GM12891 (cell line): ENCODE measurements around the gene PPP1R7.

ENCODE experiments used
- PAX5 ChIP-seq: IDR thresholded peaks from 2 replicates; pipeline ENCODE4 v1.6.1; 2011; ENCODE audit warnings: low read length, moderate library complexity, mild to moderate bottlenecking; ENCODE audit not compliant: insufficient read depth, severe bottlenecking
- POLR2A ChIP-seq: IDR thresholded peaks from 2 replicates; pipeline ENCODE4 v1.6.1; 2011; ENCODE audit warnings: low read depth, low read length, control low read depth
- POLR2AphosphoS5 ChIP-seq: IDR thresholded peaks from 2 replicates; pipeline ENCODE4 v1.6.1; 2011; ENCODE audit warnings: low read depth, low read length, control low read depth
- TAF1 ChIP-seq: IDR thresholded peaks from 2 replicates; pipeline ENCODE4 v1.6.1; 2011; ENCODE audit warnings: low read depth, low read length, control low read depth

DNA sequence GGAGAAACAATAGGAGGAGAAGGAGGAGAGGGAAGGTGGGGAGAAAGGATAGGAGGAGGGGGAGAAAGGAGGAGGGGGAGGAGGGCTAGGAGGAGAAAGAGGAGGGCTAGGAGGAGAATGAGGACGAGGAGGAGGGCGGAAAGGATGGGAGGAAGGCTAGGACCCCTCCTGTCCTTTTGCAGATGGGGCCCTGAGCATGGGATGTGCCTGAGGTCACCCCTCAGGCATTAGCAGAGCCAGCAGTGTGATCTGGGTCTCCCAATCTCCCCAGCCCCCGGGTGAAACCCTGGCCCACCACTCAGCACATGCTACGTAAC is 37.6 kb downstream of the PPP1R7 start:
- TF ChIP-seq POLR2A, result no peak
- no peak for TF ChIP-seq PAX5
- TF ChIP-seq TAF1, result no peak
- no peak for TF ChIP-seq POLR2AphosphoS5
